Type B pancreatic cell (in vitro differentiated cells): ENCODE data around the gene CX3CR1. TPM values are rescaled to one million over a fixed set of nuclear protein-coding genes. Genes with fewer than 3 reads are reported as not detected.
"Not testable (repeated sequence)": the region's sequence is repeated elsewhere in the genome, so short reads cannot be mapped to it uniquely, and the experiment has no call there.

Experiments used
- DNase-seq: peaks from one replicate; pipeline ENCODE4 v3.0.0; 2021; ENCODE audit warnings: mixed read lengths; ENCODE audit not compliant: unreplicated experiment; ENCODE audit errors: extremely low spot score
- H3K27ac Mint-ChIP-seq: 2 replicates; pipeline ENCODE4 v1.8.0; 2021; ENCODE audit warnings: mild to moderate bottlenecking, mixed read lengths
- H3K27me3 Mint-ChIP-seq: 2 replicates; pipeline ENCODE4 v1.8.0; 2021; ENCODE audit warnings: mixed read lengths
- H3K36me3 Mint-ChIP-seq: 2 replicates; pipeline ENCODE4 v1.8.0; 2021; ENCODE audit warnings: mixed read lengths
- H3K4me1 Mint-ChIP-seq: one replicate; pipeline ENCODE4 v1.8.0; 2021; ENCODE audit warnings: mixed read lengths; ENCODE audit not compliant: unreplicated experiment
- H3K4me3 Mint-ChIP-seq: 2 replicates; pipeline ENCODE4 v1.8.0; 2021; ENCODE audit warnings: mild to moderate bottlenecking, mixed read lengths
- H3K9me3 Mint-ChIP-seq: 2 replicates; pipeline ENCODE4 v1.8.0; 2021; ENCODE audit warnings: mixed read lengths
- total RNA-seq: library from RNA; stranded (reverse); gene quantifications from 2 replicates; pipeline ENCODE4 v1.2.1, GENCODE V29; 2021; ENCODE audit warnings: low replicate concordance
- TF ChIP-seq, protein P1 (sequence below): fragments of 200-600 bp; sonication (generic); conservative IDR thresholded peaks from 2 replicates; pipeline ENCODE4 v1.5.0; 2021; ENCODE audit warnings: antibody characterized with exemption, mild to moderate bottlenecking

Gene CX3CR1
- total RNA-seq, 1 donor from 2014 or later: not detected

DNA sequence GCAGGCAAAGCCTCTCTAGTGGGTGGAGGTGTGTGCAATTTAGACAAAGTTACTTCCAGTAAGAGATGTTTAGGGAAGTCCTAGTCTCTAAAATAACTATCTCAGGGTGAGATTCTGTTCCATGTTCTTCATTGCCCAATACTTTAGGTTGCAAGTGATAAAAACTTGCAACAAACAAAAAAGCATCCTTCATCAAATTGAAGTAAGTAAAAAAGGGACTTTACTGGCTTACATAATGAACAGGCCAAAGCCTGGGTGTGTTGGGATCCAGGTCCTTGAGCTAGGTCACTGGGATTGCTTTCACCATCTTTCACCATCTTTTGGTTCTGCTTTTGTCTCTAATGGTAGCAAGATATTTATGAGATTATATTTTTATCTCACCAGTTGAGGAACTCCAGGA, 38.3 kb downstream of the CX3CR1 start:
- Mint-ChIP-seq H3K4me3 (no peak overlapping the region), H3K9me3 (no peaks in the 10 kb centered on the region), H3K4me1 (no peaks in the 10 kb centered on the region), H3K36me3 (no peaks in the 10 kb centered on the region), H3K27ac (no peak overlapping the region), H3K27me3 (peaks cover 28% of the 10 kb centered on the region)
- DNase-seq: no peak
- TF ChIP-seq, protein P1, sequence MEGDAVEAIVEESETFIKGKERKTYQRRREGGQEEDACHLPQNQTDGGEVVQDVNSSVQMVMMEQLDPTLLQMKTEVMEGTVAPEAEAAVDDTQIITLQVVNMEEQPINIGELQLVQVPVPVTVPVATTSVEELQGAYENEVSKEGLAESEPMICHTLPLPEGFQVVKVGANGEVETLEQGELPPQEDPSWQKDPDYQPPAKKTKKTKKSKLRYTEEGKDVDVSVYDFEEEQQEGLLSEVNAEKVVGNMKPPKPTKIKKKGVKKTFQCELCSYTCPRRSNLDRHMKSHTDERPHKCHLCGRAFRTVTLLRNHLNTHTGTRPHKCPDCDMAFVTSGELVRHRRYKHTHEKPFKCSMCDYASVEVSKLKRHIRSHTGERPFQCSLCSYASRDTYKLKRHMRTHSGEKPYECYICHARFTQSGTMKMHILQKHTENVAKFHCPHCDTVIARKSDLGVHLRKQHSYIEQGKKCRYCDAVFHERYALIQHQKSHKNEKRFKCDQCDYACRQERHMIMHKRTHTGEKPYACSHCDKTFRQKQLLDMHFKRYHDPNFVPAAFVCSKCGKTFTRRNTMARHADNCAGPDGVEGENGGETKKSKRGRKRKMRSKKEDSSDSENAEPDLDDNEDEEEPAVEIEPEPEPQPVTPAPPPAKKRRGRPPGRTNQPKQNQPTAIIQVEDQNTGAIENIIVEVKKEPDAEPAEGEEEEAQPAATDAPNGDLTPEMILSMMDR: no peak

DNA sequence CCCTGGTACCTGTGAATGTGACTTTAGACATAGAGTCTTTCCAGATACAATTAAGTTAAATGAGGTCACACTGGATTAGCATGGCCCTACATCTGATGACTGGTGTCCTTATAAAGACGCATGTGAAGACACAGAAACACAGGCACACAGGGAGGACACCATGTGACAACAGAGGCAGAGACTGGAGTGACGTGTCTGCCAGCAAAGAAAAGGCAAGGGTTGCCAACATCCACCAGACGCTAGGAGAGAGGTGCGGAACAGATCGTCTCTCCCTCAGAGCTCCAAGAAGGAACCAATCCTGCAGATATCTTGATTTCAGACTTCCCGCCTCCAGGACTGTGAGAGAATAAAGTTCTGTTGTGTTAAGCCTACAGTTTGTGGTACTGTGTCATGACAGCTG, 42.8 kb downstream of the CX3CR1 start:
- Mint-ChIP-seq H3K9me3 (no peaks in the 10 kb centered on the region), H3K4me1 (no peaks in the 10 kb centered on the region), H3K27me3 (peaks cover 47% of the 10 kb centered on the region), H3K36me3 (no peaks in the 10 kb centered on the region), H3K4me3 (no peak overlapping the region), H3K27ac (no peak overlapping the region)
- DNase-seq: no peak
- TF ChIP-seq, protein P1: no peak

DNA sequence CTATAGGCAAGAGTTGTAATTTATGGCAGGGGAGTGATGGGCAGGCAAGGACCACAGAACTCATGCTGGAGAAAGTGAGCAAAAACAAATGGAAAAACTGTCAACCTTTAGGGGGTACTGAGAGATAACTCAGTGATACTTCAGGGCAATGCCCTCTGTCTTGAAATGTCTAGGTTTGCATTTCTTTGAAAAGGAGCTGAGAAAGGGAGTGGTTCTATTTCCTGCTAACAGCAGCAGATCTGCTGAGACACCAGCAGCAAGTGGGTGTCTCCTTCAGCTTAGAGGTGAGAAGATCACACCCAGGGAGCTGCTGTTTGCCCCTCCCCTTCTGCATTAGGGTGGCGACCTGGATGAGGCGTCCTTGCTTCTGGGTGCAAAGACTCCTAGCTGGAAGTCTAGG, 45.2 kb downstream of the CX3CR1 start:
- TF ChIP-seq, protein P1: no peak
- no peak for DNase-seq
- Mint-ChIP-seq H3K27ac (no peak overlapping the region), H3K36me3 (no peaks in the 10 kb centered on the region), H3K4me1 (no peaks in the 10 kb centered on the region), H3K9me3 (no peaks in the 10 kb centered on the region), H3K4me3 (no peak overlapping the region), H3K27me3 (peaks cover 48% of the 10 kb centered on the region)

DNA sequence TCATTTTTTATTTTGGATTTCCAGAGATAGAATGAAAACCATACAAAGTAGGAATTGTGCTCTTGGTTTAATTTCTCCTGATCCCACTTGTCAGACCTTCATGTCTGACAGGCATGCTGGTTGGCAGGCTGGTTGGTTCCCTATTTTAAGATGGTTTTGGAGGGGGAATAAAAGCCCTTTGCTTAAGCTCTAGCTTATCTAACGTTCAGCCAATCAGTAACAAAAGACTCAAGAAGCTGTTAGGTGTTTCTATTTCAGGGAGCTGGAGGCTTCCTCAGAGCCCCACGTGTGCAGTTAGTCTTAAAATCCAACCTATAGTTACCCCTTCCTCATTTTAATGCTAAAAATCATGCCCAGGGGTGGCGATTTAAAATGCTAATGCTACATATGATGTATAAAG, 47.0 kb downstream of the CX3CR1 start:
- Mint-ChIP-seq H3K4me3 (no peak overlapping the region), H3K27me3 (peaks cover 35% of the 10 kb centered on the region), H3K36me3 (no peaks in the 10 kb centered on the region), H3K4me1 (no peaks in the 10 kb centered on the region), H3K27ac (no peak overlapping the region), H3K9me3 (no peaks in the 10 kb centered on the region)
- no peak for DNase-seq
- TF ChIP-seq, protein P1: no peak

DNA sequence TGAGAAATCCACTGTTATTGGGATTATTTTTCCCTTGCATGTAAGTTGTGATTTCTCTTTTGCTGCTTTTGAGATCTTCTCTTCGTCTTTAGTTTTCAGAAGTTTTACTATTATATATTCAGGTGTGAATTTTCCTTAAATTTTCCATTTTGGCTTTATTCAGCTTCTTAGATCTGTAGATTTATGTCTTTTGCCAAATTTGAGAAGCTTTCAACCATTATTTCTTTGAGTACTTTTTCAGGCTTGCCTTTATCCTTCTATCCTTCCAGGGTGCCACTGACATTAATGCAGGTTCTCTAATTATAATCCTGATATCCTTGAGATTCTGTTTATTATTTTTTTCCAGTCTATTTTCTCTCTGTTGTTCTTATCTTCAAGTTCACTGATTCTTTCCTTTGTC, 49.4 kb downstream of the CX3CR1 start:
- TF ChIP-seq, protein P1: no peak
- no peak overlapping the region for H3K27ac Mint-ChIP-seq
- DNase-seq: no peak
- no peak overlapping the region for H3K4me3 Mint-ChIP-seq
- peaks cover 30% of the 10 kb centered on the region for H3K27me3 Mint-ChIP-seq
- H3K9me3 Mint-ChIP-seq: no peaks in the 10 kb centered on the region
- H3K36me3 Mint-ChIP-seq: no peaks in the 10 kb centered on the region
- no peaks in the 10 kb centered on the region for H3K4me1 Mint-ChIP-seq

DNA sequence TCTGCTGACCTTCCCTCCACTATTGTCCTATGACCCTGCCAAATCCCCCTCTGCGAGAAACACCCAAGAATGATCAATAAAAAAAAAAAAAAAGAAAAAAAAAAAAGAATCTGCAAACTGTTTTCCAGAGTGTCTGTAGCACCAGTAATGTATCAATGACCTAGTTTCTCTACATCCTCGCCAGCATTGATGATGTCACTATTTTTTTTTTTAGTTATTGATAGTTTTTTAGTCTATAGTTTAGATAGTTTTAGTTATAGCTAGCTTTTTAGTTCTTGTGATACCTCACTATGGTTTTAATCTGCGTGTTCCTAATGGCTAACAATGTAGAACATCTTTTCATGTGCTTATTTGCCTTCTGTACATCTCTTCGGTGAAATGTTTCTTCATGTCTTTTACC, 51.3 kb downstream of the CX3CR1 start:
- H3K4me1 Mint-ChIP-seq: no peaks in the 10 kb centered on the region
- H3K4me3 Mint-ChIP-seq: no peak overlapping the region
- no peak overlapping the region for H3K27ac Mint-ChIP-seq
- peaks cover 28% of the 10 kb centered on the region for H3K27me3 Mint-ChIP-seq
- TF ChIP-seq, protein P1: no peak
- H3K36me3 Mint-ChIP-seq: no peaks in the 10 kb centered on the region
- H3K9me3 Mint-ChIP-seq: no peaks in the 10 kb centered on the region
- DNase-seq: no peak

DNA sequence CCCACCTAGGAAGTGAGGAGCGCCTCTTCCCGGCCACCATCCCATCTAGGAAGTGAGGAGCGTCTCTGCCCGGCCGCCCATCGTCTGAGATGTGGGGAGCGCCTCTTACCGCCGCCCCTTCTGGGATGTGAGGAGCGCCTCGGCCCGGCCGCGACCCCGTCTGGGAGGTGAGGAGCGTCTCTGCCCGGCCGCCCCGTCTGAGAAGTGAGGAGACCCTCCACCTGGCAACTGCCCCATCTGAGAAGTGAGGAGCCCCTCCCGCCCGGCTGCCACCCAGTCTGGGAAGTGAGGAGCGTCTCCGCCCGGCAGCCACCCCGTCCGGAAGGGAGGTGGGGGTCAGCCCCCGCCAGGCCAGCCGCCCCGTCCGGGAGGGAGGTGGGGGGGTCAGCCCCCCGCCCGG, 52.2 kb downstream of the CX3CR1 start:
- H3K27ac Mint-ChIP-seq, H3K36me3 Mint-ChIP-seq, H3K9me3 Mint-ChIP-seq, H3K4me3 Mint-ChIP-seq, H3K4me1 Mint-ChIP-seq, DNase-seq: not testable (repeated sequence)
- H3K27me3 Mint-ChIP-seq: peaks cover 26% of the 10 kb centered on the region
